H9 (cell line): Measurements from ENCODE around the gene TMEM147. TPM values are rescaled to one million over a fixed set of nuclear protein-coding genes. Genes with fewer than 3 reads are reported as not detected.

Experiments
- DNase-seq: peaks from one replicate; pipeline ENCODE4 v3.0.0-alpha.2; 2017
- H2AFZ ChIP-seq: one replicate; pipeline ENCODE4 v1.6.1; 2013; ENCODE audit warnings: mild to moderate bottlenecking, low read length, control low read depth, moderate library complexity
- H2AK5ac ChIP-seq: 2 replicates; pipeline ENCODE4 v1.6.1; 2013; ENCODE audit warnings: low read length, control low read depth, mixed read lengths; ENCODE audit not compliant: insufficient read length
- H2BK120ac ChIP-seq: one replicate; pipeline ENCODE4 v1.6.1; 2013; ENCODE audit warnings: low read depth, mild to moderate bottlenecking, low read length, control low read depth, inconsistent platforms; ENCODE audit not compliant: poor library complexity, severe bottlenecking
- H2BK12ac ChIP-seq: 2 replicates; pipeline ENCODE4 v1.6.1; 2013; ENCODE audit warnings: low read length, control low read depth, mixed read lengths, low read depth; ENCODE audit not compliant: insufficient read length
- H2BK15ac ChIP-seq: 2 replicates; pipeline ENCODE4 v1.6.1; 2013; ENCODE audit warnings: low read depth, low read length, control low read depth
- H2BK20ac ChIP-seq: one replicate; pipeline ENCODE4 v1.6.1; 2013; ENCODE audit warnings: low read depth, mild to moderate bottlenecking, low read length, control low read depth, inconsistent platforms; ENCODE audit not compliant: poor library complexity, severe bottlenecking
- H2BK5ac ChIP-seq: 2 replicates; pipeline ENCODE4 v1.6.1; 2013; ENCODE audit warnings: low read length, control low read depth, mixed read lengths; ENCODE audit not compliant: insufficient read length
- H3K14ac ChIP-seq: 2 replicates; pipeline ENCODE4 v1.6.1; 2013; ENCODE audit warnings: low read length, control low read depth; ENCODE audit not compliant: insufficient read depth
- H3K18ac ChIP-seq: 2 replicates; pipeline ENCODE4 v1.6.1; 2013; ENCODE audit warnings: low read depth, mild to moderate bottlenecking, mixed read lengths, low read length, control low read depth; ENCODE audit not compliant: insufficient read length
- H3K23ac ChIP-seq: 2 replicates; pipeline ENCODE4 v1.6.1; 2013; ENCODE audit warnings: low read length, control low read depth, mixed read lengths, low read depth; ENCODE audit not compliant: insufficient read length
- H3K23me2 ChIP-seq: 2 replicates; pipeline ENCODE4 v1.6.1; 2013; ENCODE audit warnings: low read depth, mild to moderate bottlenecking, mixed read lengths, low read length, control low read depth; ENCODE audit not compliant: insufficient read length, poor library complexity, severe bottlenecking
- H3K27ac ChIP-seq: 2 replicates; pipeline ENCODE4 v1.5.1; 2013; ENCODE audit warnings: low read length, control low read depth, mixed read lengths, low read depth; ENCODE audit not compliant: insufficient read length
- H3K27me3 ChIP-seq: 2 replicates; pipeline ENCODE4 v1.6.1; 2013; ENCODE audit warnings: low read length, control low read depth, inconsistent platforms; ENCODE audit not compliant: insufficient read depth
- H3K4ac ChIP-seq: 2 replicates; pipeline ENCODE4 v1.6.1; 2013; ENCODE audit warnings: low read depth, mild to moderate bottlenecking, control low read depth, inconsistent platforms, low read length, moderate library complexity
- H3K4me1 ChIP-seq: 2 replicates; pipeline ENCODE4 v1.6.1; 2013; ENCODE audit warnings: low read length, control low read depth, inconsistent platforms; ENCODE audit not compliant: insufficient read depth
- H3K4me2 ChIP-seq: 2 replicates; pipeline ENCODE4 v1.6.1; 2013; ENCODE audit warnings: low read length, control low read depth, mixed read lengths; ENCODE audit not compliant: insufficient read length, insufficient read depth
- H3K56ac ChIP-seq: 2 replicates; pipeline ENCODE4 v1.6.1; 2013; ENCODE audit warnings: low read depth, mild to moderate bottlenecking, mixed read lengths, low read length, control low read depth; ENCODE audit not compliant: insufficient read length
- H3K79me1 ChIP-seq: 2 replicates; pipeline ENCODE4 v1.6.1; 2013; ENCODE audit warnings: low read depth, mild to moderate bottlenecking, moderate library complexity, low read length, control low read depth, inconsistent platforms; ENCODE audit not compliant: insufficient read depth, poor library complexity, severe bottlenecking
- H3K79me2 ChIP-seq: 2 replicates; pipeline ENCODE4 v1.6.1; 2013; ENCODE audit warnings: low read length, control low read depth, inconsistent platforms; ENCODE audit not compliant: insufficient read depth
- H3K9ac ChIP-seq: 2 replicates; pipeline ENCODE4 v1.6.1; 2013; ENCODE audit warnings: low read length, control low read depth, mixed read lengths; ENCODE audit not compliant: insufficient read length; ENCODE audit errors: extremely low read depth
- H3K9me3 ChIP-seq: one replicate; pipeline ENCODE4 v1.6.1; 2013; ENCODE audit warnings: low read depth, low read length, inconsistent platforms; ENCODE audit not compliant: control insufficient read depth
- H3T11ph ChIP-seq: one replicate; pipeline ENCODE4 v1.6.1; 2013; ENCODE audit warnings: mild to moderate bottlenecking, low read length, control low read depth, inconsistent platforms
- H4K20me1 ChIP-seq: one replicate; pipeline ENCODE4 v1.6.1; 2013; ENCODE audit not compliant: control insufficient read depth, insufficient read length, insufficient read depth
- H4K5ac ChIP-seq: 2 replicates; pipeline ENCODE4 v1.6.1; 2013; ENCODE audit warnings: low read depth, mild to moderate bottlenecking, mixed read lengths, low read length, control low read depth; ENCODE audit not compliant: insufficient read length
- H4K8ac ChIP-seq: replicated peaks from 2 replicates; pipeline ENCODE4 v1.6.1; 2013; ENCODE audit warnings: low read length, control low read depth, mixed read lengths, low read depth; ENCODE audit not compliant: insufficient read length
- H4K91ac ChIP-seq: 2 replicates; pipeline ENCODE4 v1.6.1; 2013; ENCODE audit warnings: low read depth, mild to moderate bottlenecking, moderate library complexity, mixed read lengths, low read length, control low read depth; ENCODE audit not compliant: insufficient read length
- H3K27ac Mint-ChIP-seq, 3 experiments: 2 replicates in 2 of 3; 3 replicates in 1 of 3; pipeline ENCODE4 v1.8.0; 2020 to 2021; ENCODE audit warnings: mixed read lengths in 3 of 3, mild to moderate bottlenecking in 1 of 3, moderate library complexity in 1 of 3
- H3K27me3 Mint-ChIP-seq: 2 replicates; pipeline ENCODE4 v1.8.0; 2021; ENCODE audit warnings: low read depth, mild to moderate bottlenecking, moderate library complexity, mixed read lengths
- H3K36me3 Mint-ChIP-seq, 3 experiments: 2 replicates in 2 of 3; 3 replicates in 1 of 3; pipeline ENCODE4 v1.8.0; 2020 to 2021; ENCODE audit warnings: low read depth in 3 of 3, mixed read lengths in 3 of 3; ENCODE audit not compliant: insufficient read depth in 1 of 3
- H3K4me1 Mint-ChIP-seq, 2 experiments: 2 replicates each; pipeline ENCODE4 v1.8.0; 2020; ENCODE audit warnings: mixed read lengths in 2 of 2
- H3K4me3 Mint-ChIP-seq, 2 experiments: 2 replicates in 1 of 2; 3 replicates in 1 of 2; pipeline ENCODE4 v1.8.0; 2020 to 2021; ENCODE audit warnings: mild to moderate bottlenecking in 2 of 2, mixed read lengths in 2 of 2, moderate library complexity in 1 of 2
- H3K9me3 Mint-ChIP-seq, 2 experiments: 2 replicates in 1 of 2; 3 replicates in 1 of 2; pipeline ENCODE4 v1.8.0; 2020; ENCODE audit warnings: mild to moderate bottlenecking in 2 of 2, mixed read lengths in 2 of 2, moderate library complexity in 1 of 2
- WGBS: extraction: QIAGEN DNeasy Blood & Tissue Kit; methylation state at CpG from one replicate; pipeline ENCODE4 v1.1.7; 2013; ENCODE audit warnings: missing lambda C conversion rate, low lambda C conversion rate, mixed read lengths; ENCODE audit not compliant: insufficient read length; ENCODE audit errors: extremely low coverage; 5-methylcytosine and 5-hydroxymethylcytosine counted together
- total RNA-seq: library from RNA; stranded (reverse); gene quantifications from 2 replicates; pipeline ENCODE4 v1.2.1, GENCODE V29; 2021
- TF ChIP-seq, protein P1 (sequence below): fragments of 200-600 bp; sonication (generic); conservative IDR thresholded peaks from 3 replicates; pipeline ENCODE4 v1.8.0; 2021; ENCODE audit warnings: antibody characterized with exemption, mild to moderate bottlenecking

The TMEM147 gene
- total RNA-seq, 1 experiment from 2014 or later, result 125 TPM

DNA sequence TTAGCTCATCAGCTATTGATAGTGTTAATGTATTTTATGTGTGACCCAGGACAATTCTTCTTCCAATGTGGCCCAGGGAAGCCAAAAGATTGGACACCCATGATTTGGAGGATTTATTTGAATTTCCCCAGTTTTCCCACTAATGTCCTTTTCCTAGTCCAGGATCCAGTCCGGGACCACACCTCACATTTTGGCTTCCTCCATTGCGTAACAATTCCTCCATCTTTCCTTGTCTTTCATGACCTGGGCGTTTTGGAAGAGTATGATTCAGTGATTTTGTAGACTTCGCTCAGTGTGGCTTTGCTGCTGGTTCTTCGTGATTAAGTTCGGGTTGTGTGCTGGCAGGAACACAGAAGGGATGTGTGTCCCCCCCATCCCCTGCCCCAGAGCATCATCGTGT is 21.3 kb downstream of the TMEM147 start:
- DNase-seq, result no peak
- peaks cover 26% of the 10 kb centered on the region for H3K27me3 Mint-ChIP-seq
- H3K9me3 ChIP-seq, result no peaks in the 10 kb centered on the region

More for the DNA sequence above, 21.3 kb downstream of the TMEM147 start:
- Histone ChIP-seq H3K18ac (no peak overlapping the region), H4K20me1 (peaks cover 2% of the 10 kb centered on the region), H3K27ac (no peak overlapping the region), H3K4me1 (no peaks in the 10 kb centered on the region), H3K27me3 (no peaks in the 10 kb centered on the region), H3K56ac (no peak overlapping the region), H3K9ac (no peak overlapping the region), H3K23ac (no peak overlapping the region), H4K5ac (no peak overlapping the region), H3K4ac (no peak overlapping the region), H3K14ac (no peak overlapping the region), H2BK5ac (no peak overlapping the region), H4K91ac (no peak overlapping the region), H3K4me2 (no peak overlapping the region), H2AFZ (no peak overlapping the region), H3T11ph (no peak overlapping the region), H2BK15ac (no peak overlapping the region), H2AK5ac (no peak overlapping the region), H4K8ac (no peak overlapping the region), H3K79me2 (no peaks in the 10 kb centered on the region), H2BK120ac (no peak overlapping the region), H3K23me2 (no peaks in the 10 kb centered on the region), H2BK12ac (no peak overlapping the region), H3K79me1 (no peaks in the 10 kb centered on the region), H2BK20ac (no peak overlapping the region)
- Mint-ChIP-seq H3K36me3 (no peaks in the 10 kb centered on the region), H3K4me3 (no peak overlapping the region), H3K27ac (no peak overlapping the region), H3K4me1 (peaks cover 6 to 10% of the 10 kb centered on the region in 2 experiments), H3K9me3 (peaks cover 0 to 2% of the 10 kb centered on the region in 2 experiments; a peak in 1 of 5 replicates)
- no CpG with 5 or more reads among the region's 7 CpGs for WGBS
- TF ChIP-seq, protein P1, sequence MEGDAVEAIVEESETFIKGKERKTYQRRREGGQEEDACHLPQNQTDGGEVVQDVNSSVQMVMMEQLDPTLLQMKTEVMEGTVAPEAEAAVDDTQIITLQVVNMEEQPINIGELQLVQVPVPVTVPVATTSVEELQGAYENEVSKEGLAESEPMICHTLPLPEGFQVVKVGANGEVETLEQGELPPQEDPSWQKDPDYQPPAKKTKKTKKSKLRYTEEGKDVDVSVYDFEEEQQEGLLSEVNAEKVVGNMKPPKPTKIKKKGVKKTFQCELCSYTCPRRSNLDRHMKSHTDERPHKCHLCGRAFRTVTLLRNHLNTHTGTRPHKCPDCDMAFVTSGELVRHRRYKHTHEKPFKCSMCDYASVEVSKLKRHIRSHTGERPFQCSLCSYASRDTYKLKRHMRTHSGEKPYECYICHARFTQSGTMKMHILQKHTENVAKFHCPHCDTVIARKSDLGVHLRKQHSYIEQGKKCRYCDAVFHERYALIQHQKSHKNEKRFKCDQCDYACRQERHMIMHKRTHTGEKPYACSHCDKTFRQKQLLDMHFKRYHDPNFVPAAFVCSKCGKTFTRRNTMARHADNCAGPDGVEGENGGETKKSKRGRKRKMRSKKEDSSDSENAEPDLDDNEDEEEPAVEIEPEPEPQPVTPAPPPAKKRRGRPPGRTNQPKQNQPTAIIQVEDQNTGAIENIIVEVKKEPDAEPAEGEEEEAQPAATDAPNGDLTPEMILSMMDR, result no peak
